ENCODE data around the gene C4orf54.

GRCh38 chr4:99651016-99651769 lies 6.4 kb downstream of the C4orf54 start:
- no peak for TF ChIP-seq CTCF (IDR thresholded peaks at IDR 0.05; ENCODE audit: poor library complexity, severe bottlenecking)
- no peak for TF ChIP-seq RAD21 (conservative IDR thresholded peaks at IDR 0.05)
- TF ChIP-seq TAF1 (IDR thresholded peaks at IDR 0.05; ENCODE audit: low read depth): no peak
- no peak for TF ChIP-seq MXI1 (conservative IDR thresholded peaks at IDR 0.05; ENCODE audit: poor library complexity, severe bottlenecking)
- no peak for TF ChIP-seq SMC3 (conservative IDR thresholded peaks at IDR 0.05; ENCODE audit: poor library complexity)
